ENCODE data around the gene FUNDC2. TPM values are rescaled to one million over a fixed set of nuclear protein-coding genes. Genes with fewer than 3 reads are reported as not detected.
A peak's percentile ranks its signal among the peaks of the same experiment; 100 is the strongest.

Gene FUNDC2
- total RNA-seq, 2 experiments from 2014 or later: 83.7 to 89.0 TPM

DNA sequence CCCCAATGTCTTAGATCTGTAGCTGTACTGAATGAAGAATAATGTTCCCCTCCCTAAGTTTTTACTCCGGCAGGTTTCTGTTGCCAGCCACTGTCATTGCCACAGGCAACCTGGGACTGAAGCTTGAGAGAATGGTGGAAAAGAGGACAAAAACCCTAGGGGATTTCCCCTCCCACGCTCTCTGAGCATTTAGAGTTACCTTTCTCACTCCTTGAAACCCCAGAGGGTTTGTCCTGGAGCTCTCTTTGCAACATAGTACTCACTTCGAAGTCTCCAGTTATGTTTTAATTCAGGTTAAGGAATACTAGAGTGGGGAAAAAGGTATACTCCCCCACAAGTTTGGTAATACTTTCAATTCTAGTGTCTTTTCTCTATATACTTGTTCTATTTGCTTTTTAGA, 35.6 kb upstream of the FUNDC2 start:
- POLR2A ChIA-PET: interaction anchor here (0.8 kb wide), 1 partner anchor 58 kb away, joined by 3 read pairs; no protein-coding TSS in a partner anchor
- H3K4me1 Mint-ChIP-seq (ENCODE audit: low read depth): peaks cover 18% of the 10 kb centered on the region
- H3K27ac Mint-ChIP-seq: no peak overlapping the region
- no peak for TF ChIP-seq CTCF (IDR thresholded peaks at IDR 0.05)
- no peak overlapping the region for H3K4me3 Mint-ChIP-seq
- intact Hi-C loops (cut with micrococcal nuclease): no loop called here
- H3K27me3 Mint-ChIP-seq: peaks cover 3% of the 10 kb centered on the region
- H3K36me3 Mint-ChIP-seq (ENCODE audit: low read depth): no peaks in the 10 kb centered on the region
- ATAC-seq (peak; percentile 47), DNase-seq (peak; percentile 46)
- no peaks in the 10 kb centered on the region for H3K9me3 Mint-ChIP-seq
- CTCF ChIA-PET: interaction anchor here (0.7 to 1.4 kb wide), 3 partner anchors 9 to 73 kb away, joined by 3 to 4 read pairs (median 4); no protein-coding TSS in a partner anchor

DNA sequence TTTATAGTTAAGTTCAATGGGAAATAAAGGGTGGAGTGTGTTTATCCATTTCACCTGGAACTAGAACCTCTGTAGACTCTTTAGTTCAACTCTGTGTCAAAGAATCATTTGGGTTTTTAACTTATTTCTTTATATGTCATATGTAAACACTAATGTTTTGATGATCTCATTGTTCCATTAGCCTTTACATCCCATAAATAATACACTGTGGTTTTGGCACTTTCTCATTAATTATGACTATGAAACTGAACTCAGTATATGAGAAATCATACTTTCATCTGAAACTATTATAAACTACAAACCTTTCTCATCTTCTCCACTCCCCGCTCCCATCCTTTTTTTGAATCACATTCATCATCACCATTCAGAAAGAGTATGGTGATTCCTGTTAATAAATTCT, 35.2 kb upstream of the FUNDC2 start:
- ATAC-seq (no peak), DNase-seq (no peak)
- peak overlapping the region; percentile 5 for H3K27ac Mint-ChIP-seq
- intact Hi-C loops (cut with micrococcal nuclease): no loop called here
- H3K4me3 Mint-ChIP-seq: no peak overlapping the region
- H3K9me3 Mint-ChIP-seq: no peaks in the 10 kb centered on the region
- ChIA-PET POLR2A (no interaction called here), CTCF (interaction anchor here (1.1 to 1.4 kb wide), 2 partner anchors 10 to 11 kb away, joined by 3 to 4 read pairs; no protein-coding TSS in a partner anchor)
- TF ChIP-seq CTCF (IDR thresholded peaks at IDR 0.05): no peak
- peaks cover 3% of the 10 kb centered on the region for H3K27me3 Mint-ChIP-seq
- peaks cover 18% of the 10 kb centered on the region for H3K4me1 Mint-ChIP-seq (ENCODE audit: low read depth)
- no peaks in the 10 kb centered on the region for H3K36me3 Mint-ChIP-seq (ENCODE audit: low read depth)

DNA sequence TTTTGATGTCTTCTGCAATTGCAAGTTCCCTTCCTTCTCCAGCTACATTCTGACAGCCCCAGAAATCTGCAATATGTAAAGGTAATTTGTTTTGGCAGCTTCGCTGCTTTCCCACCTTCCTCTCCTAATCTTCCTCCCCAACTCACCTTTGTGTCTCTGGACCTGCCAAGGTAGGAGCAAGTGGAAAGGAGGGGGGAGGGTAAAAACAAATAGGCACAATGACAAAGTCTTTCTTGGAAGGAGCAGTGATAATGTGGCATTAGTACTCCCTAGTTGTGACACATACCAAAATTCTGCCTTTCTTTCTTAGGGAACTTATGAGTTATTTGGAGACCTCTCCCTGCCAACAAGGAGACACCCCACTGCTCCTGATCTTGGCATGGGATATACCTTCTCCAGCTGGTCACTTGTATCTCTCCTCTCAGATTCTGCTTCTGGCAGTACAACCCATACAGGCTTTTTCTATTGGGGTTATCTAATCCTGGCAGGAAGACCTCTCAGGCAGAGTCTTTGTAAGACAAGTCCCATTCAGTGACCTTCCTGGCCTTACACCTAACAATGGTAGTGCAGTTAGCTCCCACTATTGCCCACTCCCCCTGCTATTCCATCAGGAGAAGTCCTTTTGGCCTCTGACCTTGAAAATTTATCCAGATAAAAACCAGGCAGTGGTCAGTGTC, 28.3 kb upstream of the FUNDC2 start:
- ATAC-seq (no peak), DNase-seq (no peak)
- peaks cover 2% of the 10 kb centered on the region for H3K4me1 Mint-ChIP-seq (ENCODE audit: low read depth)
- H3K27me3 Mint-ChIP-seq: peaks cover 3% of the 10 kb centered on the region
- no peak overlapping the region for H3K4me3 Mint-ChIP-seq
- H3K27ac Mint-ChIP-seq: no peak overlapping the region
- no peaks in the 10 kb centered on the region for H3K36me3 Mint-ChIP-seq (ENCODE audit: low read depth)
- ChIA-PET CTCF (no interaction called here), POLR2A (no interaction called here)
- intact Hi-C loops (cut with micrococcal nuclease): no loop called here
- no peaks in the 10 kb centered on the region for H3K9me3 Mint-ChIP-seq
- no peak for TF ChIP-seq CTCF (IDR thresholded peaks at IDR 0.05)

DNA sequence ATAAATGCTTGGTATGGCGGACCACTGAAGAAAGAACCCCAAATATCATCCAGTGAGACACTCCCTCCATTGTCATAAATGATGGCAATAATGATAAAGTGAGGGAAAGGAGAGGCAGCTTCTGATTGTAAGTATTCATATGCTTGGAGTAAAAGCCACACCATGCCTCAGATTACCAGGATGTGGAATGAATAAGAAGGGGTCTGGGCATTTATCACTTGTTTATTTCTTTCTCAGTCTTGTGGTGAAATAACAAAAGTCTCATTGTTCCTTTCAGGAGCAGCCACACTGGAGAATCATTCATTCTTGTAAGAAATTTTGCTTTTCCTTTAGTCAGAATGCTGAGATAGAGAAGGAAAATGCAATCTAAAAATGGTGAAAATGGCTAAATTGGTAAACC, 25.8 kb upstream of the FUNDC2 start:
- DNase-seq (no peak), ATAC-seq (no peak)
- intact Hi-C loops (cut with micrococcal nuclease): no loop called here
- ChIA-PET CTCF (no interaction called here), POLR2A (interaction anchor here (1.0 kb wide), 1 partner anchor 75 kb away, joined by 3 read pairs; no protein-coding TSS in a partner anchor)
- no peak for TF ChIP-seq CTCF (IDR thresholded peaks at IDR 0.05)
- H3K27me3 Mint-ChIP-seq: peaks cover 3% of the 10 kb centered on the region
- no peak overlapping the region for H3K4me3 Mint-ChIP-seq
- H3K36me3 Mint-ChIP-seq (ENCODE audit: low read depth): no peaks in the 10 kb centered on the region
- H3K27ac Mint-ChIP-seq: no peak overlapping the region
- no peaks in the 10 kb centered on the region for H3K9me3 Mint-ChIP-seq
- H3K4me1 Mint-ChIP-seq (ENCODE audit: low read depth): peaks cover 2% of the 10 kb centered on the region

DNA sequence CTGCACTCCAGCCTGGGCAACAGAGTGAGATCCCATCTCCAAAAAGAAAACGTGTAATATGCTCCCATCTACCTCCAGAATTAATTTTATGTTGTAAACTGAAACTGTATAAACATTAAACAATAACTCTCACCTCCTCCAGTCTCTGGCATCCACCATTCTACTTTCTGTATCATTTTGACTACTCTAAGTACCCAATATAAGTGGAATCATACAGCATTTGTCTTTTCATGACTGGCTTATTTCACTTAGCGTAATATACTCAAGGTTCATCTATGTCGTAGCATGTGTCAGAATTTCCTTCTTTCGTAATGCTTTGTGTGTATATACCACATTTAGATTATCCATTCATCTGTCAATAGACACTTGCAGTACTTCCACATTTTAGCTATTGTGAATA, 24.8 kb upstream of the FUNDC2 start:
- no peak for ATAC-seq
- Mint-ChIP-seq H3K4me1 (ENCODE audit: low read depth) (peaks cover 2% of the 10 kb centered on the region), H3K36me3 (ENCODE audit: low read depth) (no peaks in the 10 kb centered on the region), H3K27ac (no peak overlapping the region), H3K27me3 (peaks cover 3% of the 10 kb centered on the region), H3K4me3 (no peak overlapping the region), H3K9me3 (no peaks in the 10 kb centered on the region)
- CTCF ChIA-PET: no interaction called here
- TF ChIP-seq CTCF (IDR thresholded peaks at IDR 0.05): no peak
- intact Hi-C loops (cut with micrococcal nuclease): no loop called here
- DNase-seq: no peak
- POLR2A ChIA-PET: no interaction called here

All from activated CD8-positive, alpha-beta T cell treated with anti-CD3 and anti-CD28 coated beads for 36 hours (primary cell).